Panc1 (cell line): ENCODE results near the gene PCBP2. TPM values are rescaled to one million over a fixed set of nuclear protein-coding genes. Genes with fewer than 3 reads are reported as not detected.

Source experiments
- ATAC-seq: fragments of 200-7000 bp; cut with Tn5 transposase; 2 replicates; pipeline ENCODE4 v1.9.1; 2020; ENCODE audit warnings: mild to moderate bottlenecking, moderate library complexity
- BruUV-seq: library from RNA; stranded (reverse); fragments of 400-500 nt; replicated peaks from 2 replicates; lab custom pipeline; 2021; lab: Mats Ljungman, UMichigan
- CTCF ChIA-PET: fragments of 300-600 bp; sonication (Branson Sonifier 250); formaldehyde crosslinking; loops from one replicate; lab custom pipeline; 2022; ENCODE audit warnings: antibody characterized with exemption; lab: Charles Lee
- POLR2A ChIA-PET: fragments of 300-600 bp; sonication (Branson Sonifier 250); formaldehyde crosslinking; loops from one replicate; lab custom pipeline; 2022; ENCODE audit warnings: antibody characterized with exemption; lab: Charles Lee
- DNase-seq: peaks from one replicate; pipeline ENCODE4 v3.0.0-alpha.2; 2010; ENCODE audit warnings: low read depth, low spot score
- H3K27ac ChIP-seq: 2 replicates; pipeline ENCODE4 v1.5.1; 2011; ENCODE audit warnings: mild to moderate bottlenecking, low read length, inconsistent platforms
- H3K27me3 ChIP-seq: fragments of 200-500 bp; sonication (Bioruptor generic); 2 replicates; pipeline ENCODE4 v1.6.0; 2014; ENCODE audit warnings: low read length, inconsistent platforms; ENCODE audit not compliant: control insufficient read depth, insufficient read depth
- H3K36me3 ChIP-seq: fragments of 200-500 bp; sonication (Bioruptor generic); 2 replicates; pipeline ENCODE4 v1.5.1; 2014; ENCODE audit warnings: inconsistent platforms, mild to moderate bottlenecking, low read length, moderate library complexity; ENCODE audit not compliant: control insufficient read depth, insufficient read depth
- H3K4me1 ChIP-seq: 2 replicates; pipeline ENCODE4 v1.5.1; 2011; ENCODE audit warnings: inconsistent platforms, mild to moderate bottlenecking, low read length, moderate library complexity; ENCODE audit not compliant: control insufficient read depth, insufficient read depth
- H3K4me3 ChIP-seq, 2 experiments: 2 replicates each; pipeline ENCODE4 v1.5.1; 2011 to 2012; ENCODE audit warnings: low read depth in 2 of 2, low read length in 2 of 2, mild to moderate bottlenecking in 2 of 2, inconsistent platforms in 1 of 2, moderate library complexity in 1 of 2
- H3K9me3 ChIP-seq: fragments of 200-500 bp; sonication (Bioruptor generic); 2 replicates; pipeline ENCODE4 v1.5.1; 2014; ENCODE audit warnings: low read depth, mild to moderate bottlenecking, inconsistent platforms, low read length, moderate library complexity; ENCODE audit not compliant: control insufficient read depth, insufficient read depth
- POLR2AphosphoS5 ChIP-seq: IDR thresholded peaks from 2 replicates; pipeline ENCODE4 v1.6.1; 2012; ENCODE audit warnings: mild to moderate bottlenecking, low read depth, low read length, moderate library complexity
- REST ChIP-seq, 2 experiments: IDR thresholded peaks; 2 replicates each; pipeline ENCODE4 v1.6.1; 2011 to 2012; ENCODE audit warnings: low read depth in 2 of 2, control low read depth in 1 of 2, low read length in 1 of 2, mild to moderate bottlenecking in 1 of 2, moderate library complexity in 1 of 2; ENCODE audit not compliant: insufficient read depth in 1 of 2
- SIN3A ChIP-seq: IDR thresholded peaks from 2 replicates; pipeline ENCODE4 v1.6.1; 2012; ENCODE audit warnings: low read depth, mild to moderate bottlenecking, low read length, moderate library complexity, borderline replicate concordance; ENCODE audit not compliant: insufficient read depth
- TCF7L2 ChIP-seq: IDR thresholded peaks from 2 replicates; pipeline ENCODE4 v1.6.1; 2011; ENCODE audit warnings: mild to moderate bottlenecking, low read depth, low read length, inconsistent platforms
- in situ Hi-C: cut with HindIII; loops from 2 replicates; pipeline ENCODE4 v1.10.0; 2016; ENCODE audit warnings: low sequenced_read_pairs, low pct_unique_long_range_greater_than_20kb
- intact Hi-C: fragments of 100-400 bp; cut with micrococcal nuclease; formaldehyde crosslinking; loops from one replicate; pipeline ENCODE4 v1.10.0; 2022; ENCODE audit not compliant: unreplicated experiment
- total RNA-seq: library from RNA; stranded (reverse); gene quantifications from one replicate; pipeline ENCODE4 v1.2.1, GENCODE V29; 2021; ENCODE audit not compliant: unreplicated experiment
- TF ChIP-seq, protein P1 (sequence below): fragments of 450-650 bp; IDR thresholded peaks from 2 replicates; pipeline ENCODE4 v1.5.1; 2017; ENCODE audit warnings: mild to moderate bottlenecking

The PCBP2 gene
- total RNA-seq, 1 experiment from 2014 or later = 836 TPM

GRCh38 chr12:53468282-53468681, 16.4 kb downstream of the PCBP2 start:
- ChIA-PET CTCF (no interaction called here), POLR2A (no interaction called here)
- no peak for TF ChIP-seq REST (IDR thresholded peaks at IDR 0.05; ENCODE audit: insufficient read depth in 1 of 2, low read depth in 2 of 2, low read length in 1 of 2)
- TF ChIP-seq TCF7L2 = no peak
- no peak for TF ChIP-seq SIN3A
- no peak for TF ChIP-seq POLR2AphosphoS5
- TF ChIP-seq, protein P1, sequence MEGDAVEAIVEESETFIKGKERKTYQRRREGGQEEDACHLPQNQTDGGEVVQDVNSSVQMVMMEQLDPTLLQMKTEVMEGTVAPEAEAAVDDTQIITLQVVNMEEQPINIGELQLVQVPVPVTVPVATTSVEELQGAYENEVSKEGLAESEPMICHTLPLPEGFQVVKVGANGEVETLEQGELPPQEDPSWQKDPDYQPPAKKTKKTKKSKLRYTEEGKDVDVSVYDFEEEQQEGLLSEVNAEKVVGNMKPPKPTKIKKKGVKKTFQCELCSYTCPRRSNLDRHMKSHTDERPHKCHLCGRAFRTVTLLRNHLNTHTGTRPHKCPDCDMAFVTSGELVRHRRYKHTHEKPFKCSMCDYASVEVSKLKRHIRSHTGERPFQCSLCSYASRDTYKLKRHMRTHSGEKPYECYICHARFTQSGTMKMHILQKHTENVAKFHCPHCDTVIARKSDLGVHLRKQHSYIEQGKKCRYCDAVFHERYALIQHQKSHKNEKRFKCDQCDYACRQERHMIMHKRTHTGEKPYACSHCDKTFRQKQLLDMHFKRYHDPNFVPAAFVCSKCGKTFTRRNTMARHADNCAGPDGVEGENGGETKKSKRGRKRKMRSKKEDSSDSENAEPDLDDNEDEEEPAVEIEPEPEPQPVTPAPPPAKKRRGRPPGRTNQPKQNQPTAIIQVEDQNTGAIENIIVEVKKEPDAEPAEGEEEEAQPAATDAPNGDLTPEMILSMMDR = no peak
- Histone ChIP-seq H3K4me3 (no peak overlapping the region), H3K4me1 (0 out of 2 replicates have a peak, but pooled peaks cover 3% of the 10 kb centered on the region), H3K9me3 (no peaks in the 10 kb centered on the region), H3K27me3 (no peaks in the 10 kb centered on the region), H3K27ac (no peak overlapping the region), H3K36me3 (peaks cover 80% of the 10 kb centered on the region)
- no peak for DNase-seq
- intact Hi-C loops (no loop called here), in situ Hi-C loops (no loop called here)
- ATAC-seq = no peak
- BruUV-seq = no TSS peak

DNA sequence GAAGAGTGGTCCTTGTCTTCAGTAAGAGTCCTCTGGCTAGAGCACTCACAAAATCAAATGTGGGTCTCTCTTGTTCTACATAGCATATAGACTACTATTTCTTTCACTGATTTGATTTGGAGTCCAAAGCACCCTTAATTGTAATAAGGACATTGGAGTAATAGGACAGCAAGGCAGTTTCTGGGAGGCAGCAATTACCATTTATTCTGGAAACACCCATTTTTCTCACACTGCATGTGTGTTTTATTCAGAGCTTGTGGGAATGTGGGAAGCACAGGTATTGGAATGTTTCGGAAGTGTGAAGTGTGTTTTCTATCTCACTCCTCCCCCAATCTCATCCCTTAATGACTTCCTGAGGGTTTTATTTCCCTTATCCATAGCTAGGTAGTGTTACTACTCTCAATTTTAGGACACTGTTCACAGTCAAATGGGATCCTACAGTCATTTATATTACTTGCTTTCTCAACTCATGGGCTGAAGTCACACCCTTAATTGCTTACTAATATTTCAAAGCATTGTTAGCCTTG, 20.2 kb downstream of the PCBP2 start:
- H3K9me3 ChIP-seq = no peaks in the 10 kb centered on the region
- CTCF ChIA-PET = interaction anchor here (0.6 to 0.7 kb wide), 2 partner anchors 8 to 157 kb away, joined by 4 to 12 read pairs; no protein-coding TSS in a partner anchor
- BruUV-seq = no TSS peak
- H3K36me3 ChIP-seq = peaks cover 77% of the 10 kb centered on the region
- intact Hi-C loops (no loop called here), in situ Hi-C loops (no loop called here)
- DNase-seq (no peak), ATAC-seq (no peak)
- TF ChIP-seq REST (IDR thresholded peaks at IDR 0.05; ENCODE audit: insufficient read depth in 1 of 2, low read depth in 2 of 2, low read length in 1 of 2) (no peak), TCF7L2 (no peak), POLR2AphosphoS5 (no peak)
- no peaks in the 10 kb centered on the region for H3K27me3 ChIP-seq
- H3K4me1 ChIP-seq = peaks cover 7% of the 10 kb centered on the region; the same call in 1 of the 2 replicates
- H3K4me3 ChIP-seq = no peak overlapping the region
- POLR2A ChIA-PET = interaction anchor here (0.5 kb wide), 1 partner anchor 121 kb away, joined by 4 read pairs; no protein-coding TSS in a partner anchor
- no peak overlapping the region for H3K27ac ChIP-seq
